NT2/D1 (cell line): ENCODE data around the gene TNPO3.
A peak's percentile ranks its signal among the peaks of the same experiment; 100 is the strongest.

Source experiments
- DNase-seq: peaks from one replicate; pipeline ENCODE4 v3.0.0-alpha.2; 2011; ENCODE audit warnings: low read depth, low spot score
- H3K27me3 ChIP-seq: 2 replicates; pipeline ENCODE4 v1.6.0; 2011; ENCODE audit warnings: mild to moderate bottlenecking; ENCODE audit not compliant: insufficient read length, insufficient read depth
- H3K36me3 ChIP-seq: 2 replicates; pipeline ENCODE4 v1.6.1; 2011; ENCODE audit warnings: mild to moderate bottlenecking, low read length, mixed read lengths; ENCODE audit not compliant: insufficient read depth, insufficient read length
- H3K4me1 ChIP-seq: 2 replicates; pipeline ENCODE4 v1.5.1; 2011; ENCODE audit not compliant: insufficient read depth, insufficient read length
- H3K4me3 ChIP-seq: 2 replicates; pipeline ENCODE4 v1.5.1; 2011; ENCODE audit warnings: low read depth; ENCODE audit not compliant: insufficient read length
- H3K9ac ChIP-seq: 2 replicates; pipeline ENCODE4 v1.6.0; 2011; ENCODE audit warnings: low read depth; ENCODE audit not compliant: insufficient read length
- H3K9me3 ChIP-seq: 2 replicates; pipeline ENCODE4 v1.5.1; 2011; ENCODE audit warnings: mild to moderate bottlenecking, low read length; ENCODE audit not compliant: insufficient read depth
- SUZ12 ChIP-seq: IDR thresholded peaks from 2 replicates; pipeline ENCODE4 v1.6.1; 2011; ENCODE audit not compliant: insufficient read length, insufficient read depth; ENCODE audit errors: extremely low read depth
- YY1 ChIP-seq: IDR thresholded peaks from 2 replicates; pipeline ENCODE4 v1.6.1; 2011; ENCODE audit not compliant: insufficient read length, insufficient read depth
- ZNF274 ChIP-seq: IDR thresholded peaks from 2 replicates; pipeline ENCODE4 v1.6.1; 2011; ENCODE audit warnings: mild to moderate bottlenecking, low read depth, low read length

TNPO3 gene

GRCh38 chr7:128908750-128909624 lies 145.9 kb downstream of the TNPO3 start:
- Histone ChIP-seq H3K9ac (peak overlapping the region; percentile 64), H3K27me3 (no peaks in the 10 kb centered on the region), H3K4me1 (peaks cover 10% of the 10 kb centered on the region), H3K36me3 (peaks cover 14% of the 10 kb centered on the region), H3K4me3 (peak overlapping the region; percentile 68), H3K9me3 (no peaks in the 10 kb centered on the region)
- DNase-seq, result no peak
- TF ChIP-seq ZNF274 (no peak), SUZ12 (no peak), YY1 (no peak)

DNA sequence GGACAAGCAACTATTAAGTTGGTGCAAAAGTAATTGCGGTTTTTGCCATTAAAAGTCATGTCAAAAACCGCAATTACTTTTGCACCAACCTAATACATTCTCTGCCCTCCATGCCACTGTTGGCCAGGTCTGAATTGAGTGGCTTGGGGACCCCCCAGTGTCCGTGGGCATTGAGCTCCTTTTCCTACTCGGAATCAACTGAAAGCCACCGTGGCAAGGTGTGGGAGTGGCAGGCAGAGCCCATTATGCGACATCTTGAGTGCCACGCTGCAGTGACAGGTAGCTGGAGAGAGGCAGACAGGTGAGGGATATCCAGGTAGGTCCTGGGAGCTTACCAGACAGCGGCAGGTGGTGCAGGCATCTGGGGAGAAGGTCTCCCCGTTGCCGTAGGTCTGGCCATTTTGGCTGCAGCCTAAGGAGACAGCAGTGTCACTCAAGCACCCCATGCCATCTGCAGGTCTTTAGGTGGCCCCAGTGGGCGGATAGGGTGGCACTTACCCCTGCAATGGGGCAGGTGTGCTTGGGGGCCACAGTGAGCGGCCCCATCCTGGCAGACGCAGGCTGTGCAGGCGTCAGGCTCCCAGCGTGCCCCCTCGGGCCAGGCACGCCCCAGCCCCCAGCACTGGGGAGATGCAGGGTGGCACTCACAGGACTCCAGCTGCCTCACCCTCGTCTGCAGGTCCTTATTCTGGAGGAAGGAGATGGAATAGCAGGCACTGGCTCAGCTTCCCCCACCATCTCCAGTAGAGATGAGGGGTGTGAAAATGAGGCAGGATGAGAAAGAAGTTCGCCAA lies 147.9 kb downstream of the TNPO3 start:
- Histone ChIP-seq H3K9me3 (no peaks in the 10 kb centered on the region), H3K4me3 (no peak overlapping the region), H3K4me1 (peaks cover 10% of the 10 kb centered on the region), H3K27me3 (no peaks in the 10 kb centered on the region), H3K36me3 (peaks cover 23% of the 10 kb centered on the region), H3K9ac (no peak overlapping the region)
- no peak for DNase-seq
- TF ChIP-seq ZNF274 (no peak), YY1 (no peak), SUZ12 (no peak)

DNA sequence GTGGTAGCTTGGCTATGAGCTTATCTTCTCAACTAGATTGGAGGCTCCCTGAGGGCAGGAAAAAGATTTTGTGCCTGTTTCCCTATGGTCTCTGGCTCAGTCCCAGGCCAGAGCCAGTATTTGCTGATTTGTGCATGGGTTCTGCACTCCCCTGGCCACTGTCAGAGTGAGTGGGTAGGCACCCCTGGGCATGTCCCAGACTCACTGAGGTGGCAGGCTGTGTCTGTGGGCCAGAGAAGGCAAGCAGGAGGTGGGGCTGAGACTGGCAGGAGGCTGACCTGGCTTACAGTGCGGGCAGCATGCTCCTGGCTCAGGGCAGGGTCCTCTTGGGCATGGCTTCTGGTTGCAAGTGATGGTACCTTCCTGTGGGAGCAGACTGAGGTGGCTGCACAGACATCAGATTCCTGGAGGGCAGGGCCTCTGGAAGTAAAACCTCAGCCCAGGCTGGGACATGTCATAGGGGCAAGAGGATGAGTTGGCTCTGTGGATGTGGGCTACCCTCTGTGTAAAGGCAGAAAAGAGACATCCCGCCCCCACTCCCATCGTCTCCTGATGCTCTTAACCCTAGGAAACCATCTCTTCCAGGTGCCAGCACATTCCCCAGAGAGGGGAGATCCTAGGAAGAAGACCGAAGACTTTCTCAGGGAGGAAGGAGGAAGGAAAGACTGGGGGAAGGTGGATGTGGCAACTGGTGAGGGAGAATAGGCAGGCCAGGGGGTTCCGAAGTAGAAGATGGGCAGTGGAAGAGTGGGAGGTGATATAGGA lies 148.7 kb downstream of the TNPO3 start:
- TF ChIP-seq SUZ12, result no peak
- no peak for TF ChIP-seq ZNF274
- TF ChIP-seq YY1, result no peak
- Histone ChIP-seq H3K9ac (no peak overlapping the region), H3K9me3 (no peaks in the 10 kb centered on the region), H3K4me1 (peaks cover 6% of the 10 kb centered on the region), H3K36me3 (peaks cover 27% of the 10 kb centered on the region), H3K27me3 (no peaks in the 10 kb centered on the region), H3K4me3 (no peak overlapping the region)
- DNase-seq, result no peak

DNA sequence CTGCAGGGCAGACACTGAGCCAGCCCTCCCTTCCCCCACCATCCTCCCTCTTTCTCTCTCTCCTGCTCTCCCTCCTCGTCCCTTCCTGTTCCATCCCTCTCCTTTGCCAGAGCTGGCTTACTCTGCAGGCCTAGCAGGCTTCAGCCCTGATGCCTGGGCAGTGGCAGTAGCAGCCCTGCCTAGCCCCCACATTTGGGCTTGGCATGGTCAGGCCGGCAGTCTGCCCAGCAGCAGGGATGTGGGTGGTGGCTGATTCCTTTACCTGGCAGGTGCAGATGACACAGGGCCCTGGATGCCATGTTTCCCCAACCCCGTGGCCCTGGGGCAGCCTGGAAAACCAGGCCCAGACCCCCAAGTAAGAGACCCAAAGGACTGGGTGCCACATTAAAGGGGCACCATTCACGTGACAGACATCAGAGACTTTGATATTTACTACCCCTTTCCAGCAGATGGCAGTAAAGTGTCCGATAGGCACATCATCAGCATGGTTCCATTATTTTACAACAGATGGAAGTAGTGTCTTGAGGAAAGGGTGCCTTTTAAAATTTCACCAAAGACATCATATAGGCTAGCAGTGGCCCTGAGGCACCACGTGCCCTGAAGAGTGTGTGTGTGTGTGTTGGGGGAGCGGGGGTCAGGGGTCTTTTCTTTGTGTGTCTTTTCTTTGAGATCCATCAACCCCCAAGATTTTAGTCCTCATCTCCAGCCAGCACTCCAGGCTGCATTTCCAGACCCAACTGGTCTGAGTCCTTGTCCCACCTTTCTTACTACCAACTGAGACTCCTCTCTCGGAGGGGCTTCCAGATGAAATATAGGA lies 150.3 kb downstream of the TNPO3 start:
- TF ChIP-seq ZNF274, result no peak
- TF ChIP-seq YY1, result no peak
- TF ChIP-seq SUZ12, result no peak
- H3K4me3 ChIP-seq, result no peak overlapping the region
- H3K4me1 ChIP-seq, result peaks cover 6% of the 10 kb centered on the region
- peaks cover 10% of the 10 kb centered on the region for H3K9me3 ChIP-seq
- DNase-seq, result peak; percentile 48
- peaks cover 27% of the 10 kb centered on the region for H3K36me3 ChIP-seq
- no peaks in the 10 kb centered on the region for H3K27me3 ChIP-seq
- peak overlapping the region; percentile 42 for H3K9ac ChIP-seq
